Panc1 (cell line): ENCODE data around the gene ERCC6L. TPM values are rescaled to one million over a fixed set of nuclear protein-coding genes. Genes with fewer than 3 reads are reported as not detected.

Experiments
- ATAC-seq: fragments of 200-7000 bp; cut with Tn5 transposase; 2 replicates; pipeline ENCODE4 v1.9.1; 2020; ENCODE audit warnings: mild to moderate bottlenecking, moderate library complexity
- BruUV-seq: library from RNA; stranded (reverse); fragments of 400-500 nt; replicated peaks from 2 replicates; lab custom pipeline; 2021; lab: Mats Ljungman, UMichigan
- CTCF ChIA-PET: fragments of 300-600 bp; sonication (Branson Sonifier 250); formaldehyde crosslinking; loops from one replicate; lab custom pipeline; 2022; ENCODE audit warnings: antibody characterized with exemption; lab: Charles Lee
- POLR2A ChIA-PET: fragments of 300-600 bp; sonication (Branson Sonifier 250); formaldehyde crosslinking; loops from one replicate; lab custom pipeline; 2022; ENCODE audit warnings: antibody characterized with exemption; lab: Charles Lee
- DNase-seq: peaks from one replicate; pipeline ENCODE4 v3.0.0-alpha.2; 2010; ENCODE audit warnings: low read depth, low spot score
- H3K27ac ChIP-seq: 2 replicates; pipeline ENCODE4 v1.5.1; 2011; ENCODE audit warnings: mild to moderate bottlenecking, low read length, inconsistent platforms
- H3K27me3 ChIP-seq: fragments of 200-500 bp; sonication (Bioruptor generic); 2 replicates; pipeline ENCODE4 v1.6.0; 2014; ENCODE audit warnings: low read length, inconsistent platforms; ENCODE audit not compliant: control insufficient read depth, insufficient read depth
- H3K36me3 ChIP-seq: fragments of 200-500 bp; sonication (Bioruptor generic); 2 replicates; pipeline ENCODE4 v1.5.1; 2014; ENCODE audit warnings: inconsistent platforms, mild to moderate bottlenecking, low read length, moderate library complexity; ENCODE audit not compliant: control insufficient read depth, insufficient read depth
- H3K4me1 ChIP-seq: 2 replicates; pipeline ENCODE4 v1.5.1; 2011; ENCODE audit warnings: inconsistent platforms, mild to moderate bottlenecking, low read length, moderate library complexity; ENCODE audit not compliant: control insufficient read depth, insufficient read depth
- H3K4me3 ChIP-seq, 2 experiments: 2 replicates each; pipeline ENCODE4 v1.5.1; 2011 to 2012; ENCODE audit warnings: low read depth in 2 of 2, low read length in 2 of 2, mild to moderate bottlenecking in 2 of 2, inconsistent platforms in 1 of 2, moderate library complexity in 1 of 2
- H3K9me3 ChIP-seq: fragments of 200-500 bp; sonication (Bioruptor generic); 2 replicates; pipeline ENCODE4 v1.5.1; 2014; ENCODE audit warnings: low read depth, mild to moderate bottlenecking, inconsistent platforms, low read length, moderate library complexity; ENCODE audit not compliant: control insufficient read depth, insufficient read depth
- POLR2AphosphoS5 ChIP-seq: IDR thresholded peaks from 2 replicates; pipeline ENCODE4 v1.6.1; 2012; ENCODE audit warnings: mild to moderate bottlenecking, low read depth, low read length, moderate library complexity
- SIN3A ChIP-seq: IDR thresholded peaks from 2 replicates; pipeline ENCODE4 v1.6.1; 2012; ENCODE audit warnings: low read depth, mild to moderate bottlenecking, low read length, moderate library complexity, borderline replicate concordance; ENCODE audit not compliant: insufficient read depth
- TCF7L2 ChIP-seq: IDR thresholded peaks from 2 replicates; pipeline ENCODE4 v1.6.1; 2011; ENCODE audit warnings: mild to moderate bottlenecking, low read depth, low read length, inconsistent platforms
- in situ Hi-C: cut with HindIII; loops from 2 replicates; pipeline ENCODE4 v1.10.0; 2016; ENCODE audit warnings: low sequenced_read_pairs, low pct_unique_long_range_greater_than_20kb
- intact Hi-C: fragments of 100-400 bp; cut with micrococcal nuclease; formaldehyde crosslinking; loops from one replicate; pipeline ENCODE4 v1.10.0; 2022; ENCODE audit not compliant: unreplicated experiment
- total RNA-seq: library from RNA; stranded (reverse); gene quantifications from one replicate; pipeline ENCODE4 v1.2.1, GENCODE V29; 2021; ENCODE audit not compliant: unreplicated experiment
- TF ChIP-seq, protein P1 (sequence below): fragments of 450-650 bp; IDR thresholded peaks from 2 replicates; pipeline ENCODE4 v1.5.1; 2017; ENCODE audit warnings: mild to moderate bottlenecking
- TF ChIP-seq, protein P2 (sequence below), 2 experiments: IDR thresholded peaks; 2 replicates each; pipeline ENCODE4 v1.6.1; 2011 to 2012; ENCODE audit warnings: low read depth in 2 of 2, control low read depth in 1 of 2, low read length in 1 of 2, mild to moderate bottlenecking in 1 of 2, moderate library complexity in 1 of 2; ENCODE audit not compliant: insufficient read depth in 1 of 2

ERCC6L gene
- total RNA-seq, 1 experiment from 2014 or later = 17.3 TPM

DNA sequence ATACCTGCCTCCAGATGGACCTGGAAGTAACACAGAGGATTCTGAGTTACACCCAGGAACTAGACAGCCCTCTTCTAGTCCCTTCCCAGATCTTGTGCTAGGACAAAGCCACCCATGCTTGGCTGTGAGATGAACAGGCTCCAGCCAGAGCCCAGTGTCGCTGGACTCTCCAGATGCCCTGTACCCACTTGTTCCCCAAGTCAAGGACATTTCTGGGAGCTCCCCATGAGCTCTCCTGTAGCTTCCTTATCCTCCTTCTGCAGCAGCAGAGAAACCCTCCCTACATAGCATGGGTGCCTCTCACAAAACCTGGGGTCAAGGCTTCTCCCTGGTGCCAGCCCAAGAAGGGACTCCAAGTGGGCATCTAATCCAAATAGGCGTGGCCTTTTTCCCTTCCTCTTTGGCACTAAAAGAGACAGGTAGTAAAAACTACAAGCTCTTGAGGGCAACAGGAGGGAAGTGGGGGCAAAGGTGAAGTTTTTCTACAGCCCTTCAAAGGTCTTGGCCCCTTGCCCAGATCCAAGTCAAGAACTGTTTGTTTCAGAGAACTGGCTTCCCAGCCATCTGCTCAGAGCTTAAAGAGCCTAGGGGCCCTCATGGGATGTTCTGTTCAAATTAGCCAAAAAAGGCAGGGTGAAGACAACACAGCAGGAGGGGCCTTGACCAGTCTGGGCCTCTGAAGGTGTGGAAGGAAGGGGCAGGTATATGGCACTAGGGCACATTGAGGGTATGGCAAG is 8.5 kb upstream of the ERCC6L start:
- ATAC-seq (no peak), DNase-seq (no peak)
- intact Hi-C loops (no loop called here), in situ Hi-C loops (no loop called here)
- H3K4me1 ChIP-seq = no peaks in the 10 kb centered on the region
- H3K36me3 ChIP-seq = no peaks in the 10 kb centered on the region
- no peaks in the 10 kb centered on the region for H3K9me3 ChIP-seq
- no peak overlapping the region for H3K4me3 ChIP-seq
- TF ChIP-seq SIN3A = no peak
- TF ChIP-seq TCF7L2 = no peak
- no peak for TF ChIP-seq POLR2AphosphoS5
- TF ChIP-seq, protein P1, sequence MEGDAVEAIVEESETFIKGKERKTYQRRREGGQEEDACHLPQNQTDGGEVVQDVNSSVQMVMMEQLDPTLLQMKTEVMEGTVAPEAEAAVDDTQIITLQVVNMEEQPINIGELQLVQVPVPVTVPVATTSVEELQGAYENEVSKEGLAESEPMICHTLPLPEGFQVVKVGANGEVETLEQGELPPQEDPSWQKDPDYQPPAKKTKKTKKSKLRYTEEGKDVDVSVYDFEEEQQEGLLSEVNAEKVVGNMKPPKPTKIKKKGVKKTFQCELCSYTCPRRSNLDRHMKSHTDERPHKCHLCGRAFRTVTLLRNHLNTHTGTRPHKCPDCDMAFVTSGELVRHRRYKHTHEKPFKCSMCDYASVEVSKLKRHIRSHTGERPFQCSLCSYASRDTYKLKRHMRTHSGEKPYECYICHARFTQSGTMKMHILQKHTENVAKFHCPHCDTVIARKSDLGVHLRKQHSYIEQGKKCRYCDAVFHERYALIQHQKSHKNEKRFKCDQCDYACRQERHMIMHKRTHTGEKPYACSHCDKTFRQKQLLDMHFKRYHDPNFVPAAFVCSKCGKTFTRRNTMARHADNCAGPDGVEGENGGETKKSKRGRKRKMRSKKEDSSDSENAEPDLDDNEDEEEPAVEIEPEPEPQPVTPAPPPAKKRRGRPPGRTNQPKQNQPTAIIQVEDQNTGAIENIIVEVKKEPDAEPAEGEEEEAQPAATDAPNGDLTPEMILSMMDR = no peak
- TF ChIP-seq, protein P2, sequence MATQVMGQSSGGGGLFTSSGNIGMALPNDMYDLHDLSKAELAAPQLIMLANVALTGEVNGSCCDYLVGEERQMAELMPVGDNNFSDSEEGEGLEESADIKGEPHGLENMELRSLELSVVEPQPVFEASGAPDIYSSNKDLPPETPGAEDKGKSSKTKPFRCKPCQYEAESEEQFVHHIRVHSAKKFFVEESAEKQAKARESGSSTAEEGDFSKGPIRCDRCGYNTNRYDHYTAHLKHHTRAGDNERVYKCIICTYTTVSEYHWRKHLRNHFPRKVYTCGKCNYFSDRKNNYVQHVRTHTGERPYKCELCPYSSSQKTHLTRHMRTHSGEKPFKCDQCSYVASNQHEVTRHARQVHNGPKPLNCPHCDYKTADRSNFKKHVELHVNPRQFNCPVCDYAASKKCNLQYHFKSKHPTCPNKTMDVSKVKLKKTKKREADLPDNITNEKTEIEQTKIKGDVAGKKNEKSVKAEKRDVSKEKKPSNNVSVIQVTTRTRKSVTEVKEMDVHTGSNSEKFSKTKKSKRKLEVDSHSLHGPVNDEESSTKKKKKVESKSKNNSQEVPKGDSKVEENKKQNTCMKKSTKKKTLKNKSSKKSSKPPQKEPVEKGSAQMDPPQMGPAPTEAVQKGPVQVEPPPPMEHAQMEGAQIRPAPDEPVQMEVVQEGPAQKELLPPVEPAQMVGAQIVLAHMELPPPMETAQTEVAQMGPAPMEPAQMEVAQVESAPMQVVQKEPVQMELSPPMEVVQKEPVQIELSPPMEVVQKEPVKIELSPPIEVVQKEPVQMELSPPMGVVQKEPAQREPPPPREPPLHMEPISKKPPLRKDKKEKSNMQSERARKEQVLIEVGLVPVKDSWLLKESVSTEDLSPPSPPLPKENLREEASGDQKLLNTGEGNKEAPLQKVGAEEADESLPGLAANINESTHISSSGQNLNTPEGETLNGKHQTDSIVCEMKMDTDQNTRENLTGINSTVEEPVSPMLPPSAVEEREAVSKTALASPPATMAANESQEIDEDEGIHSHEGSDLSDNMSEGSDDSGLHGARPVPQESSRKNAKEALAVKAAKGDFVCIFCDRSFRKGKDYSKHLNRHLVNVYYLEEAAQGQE (IDR thresholded peaks at IDR 0.05; ENCODE audit: insufficient read depth in 1 of 2, low read depth in 2 of 2, low read length in 1 of 2) = no peak
- BruUV-seq = no TSS peak
- no peak overlapping the region for H3K27ac ChIP-seq
- no peaks in the 10 kb centered on the region for H3K27me3 ChIP-seq
- ChIA-PET POLR2A (no interaction called here), CTCF (interaction anchor here (0.6 kb wide), 2 partner anchors 44 to 213 kb away, joined by 3 to 5 read pairs; no protein-coding TSS in a partner anchor)

DNA sequence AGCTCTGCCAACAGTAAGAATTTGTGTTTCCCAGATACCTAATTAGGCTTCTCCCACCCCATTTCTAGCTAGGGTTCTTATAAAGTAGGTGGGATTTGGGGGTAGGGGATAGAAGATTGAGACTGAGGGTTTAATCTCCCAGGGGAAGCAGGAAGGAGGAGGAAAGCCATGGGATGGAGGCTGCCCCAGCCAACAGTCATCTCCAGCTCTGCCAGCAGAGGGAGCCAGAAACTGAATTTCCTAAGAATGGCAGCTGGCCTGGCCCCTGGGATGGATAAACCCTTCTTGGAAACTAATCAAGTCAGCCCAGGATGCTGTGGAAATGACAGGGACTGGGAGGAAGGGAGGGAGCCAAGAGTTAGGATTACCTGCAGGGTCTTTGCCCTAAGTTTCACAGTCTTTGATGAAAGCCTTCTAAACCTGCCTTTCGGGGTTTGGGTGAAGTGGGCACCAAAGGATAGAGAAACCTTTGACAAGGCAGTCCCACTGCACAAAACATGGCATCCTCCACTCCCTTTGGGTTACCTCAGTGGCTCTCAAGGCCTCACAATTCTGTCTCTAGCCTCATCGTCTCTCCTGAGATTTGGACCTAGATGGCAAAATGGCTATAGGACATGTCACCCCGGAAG is 6.7 kb upstream of the ERCC6L start:
- Histone ChIP-seq H3K27me3 (no peaks in the 10 kb centered on the region), H3K4me3 (no peak overlapping the region), H3K4me1 (no peaks in the 10 kb centered on the region), H3K27ac (no peak overlapping the region), H3K36me3 (no peaks in the 10 kb centered on the region), H3K9me3 (no peaks in the 10 kb centered on the region)
- POLR2A ChIA-PET = interaction anchor here (1.1 kb wide), 1 partner anchor 293 kb away, joined by 3 read pairs; no protein-coding TSS in a partner anchor
- intact Hi-C loops (no loop called here), in situ Hi-C loops (no loop called here)
- BruUV-seq = no TSS peak
- CTCF ChIA-PET = interaction anchor here (0.9 to 1.2 kb wide), 2 partner anchors 23 to 295 kb away, joined by 3 to 10 read pairs; no protein-coding TSS in a partner anchor
- no peak; the same call in 1 of the 2 replicates for ATAC-seq
- TF ChIP-seq, protein P2 (IDR thresholded peaks at IDR 0.05; ENCODE audit: insufficient read depth in 1 of 2, low read depth in 2 of 2, low read length in 1 of 2) = no peak
- TF ChIP-seq, protein P1 = peak; percentile 87
- DNase-seq = no peak
